MCF 10A (cell line): Measurements from ENCODE around the gene ACR. TPM values are rescaled to one million over a fixed set of nuclear protein-coding genes. Genes with fewer than 3 reads are reported as not detected.

Source experiments
- BruUV-seq: library from RNA; stranded (reverse); fragments of 400-500 nt; replicated peaks from 2 replicates; lab custom pipeline; 2021; lab: Mats Ljungman, UMichigan
- CTCF ChIA-PET: fragments of 300-600 bp; sonication (Branson Sonifier 250); formaldehyde crosslinking; extraction: SDS; loops from one replicate; lab custom pipeline; 2021; ENCODE audit warnings: antibody characterized with exemption, inconsistent platforms; lab: Yijun Ruan, JAX
- POLR2A ChIA-PET: fragments of 300-600, 350-650 bp; sonication (Branson Sonifier 250); formaldehyde crosslinking; extraction: SDS; loops from one replicate; lab custom pipeline; 2020; ENCODE audit warnings: antibody characterized with exemption, inconsistent platforms; lab: Yijun Ruan, JAX
- DNase-seq: peaks from one replicate; pipeline ENCODE4 v3.0.0-alpha.2; 2018; ENCODE audit not compliant: unreplicated experiment
- H3K27ac Mint-ChIP-seq: one replicate; pipeline ENCODE4 v1.8.0; 2022; ENCODE audit warnings: mild to moderate bottlenecking, low read depth, mixed read lengths; ENCODE audit not compliant: unreplicated experiment
- H3K27me3 Mint-ChIP-seq: one replicate; pipeline ENCODE4 v1.8.0; 2022; ENCODE audit warnings: mixed read lengths; ENCODE audit not compliant: insufficient read depth, unreplicated experiment
- H3K36me3 Mint-ChIP-seq: one replicate; pipeline ENCODE4 v1.8.0; 2022; ENCODE audit warnings: mild to moderate bottlenecking, moderate library complexity, mixed read lengths; ENCODE audit not compliant: insufficient read depth, unreplicated experiment
- H3K4me1 Mint-ChIP-seq: one replicate; pipeline ENCODE4 v1.8.0; 2022; ENCODE audit warnings: mixed read lengths; ENCODE audit not compliant: insufficient read depth, unreplicated experiment
- H3K4me3 Mint-ChIP-seq: one replicate; pipeline ENCODE4 v1.8.0; 2022; ENCODE audit warnings: mild to moderate bottlenecking, moderate library complexity, mixed read lengths; ENCODE audit not compliant: unreplicated experiment
- H3K9me3 Mint-ChIP-seq: one replicate; pipeline ENCODE4 v1.8.0; 2022; ENCODE audit warnings: mixed read lengths; ENCODE audit not compliant: unreplicated experiment
- CTCF ChIP-seq: fragments of 200-600 bp; IDR thresholded peaks from one replicate; pipeline ENCODE4 v1.8.0; 2022; ENCODE audit warnings: antibody characterized with exemption, mild to moderate bottlenecking; ENCODE audit not compliant: unreplicated experiment
- intact Hi-C: fragments of 100-400 bp; cut with micrococcal nuclease; formaldehyde crosslinking; loops from 2 replicates; pipeline ENCODE4 v1.14.1; 2022
- total RNA-seq: library from RNA; stranded (reverse); gene quantifications from 2 replicates; pipeline ENCODE4 v1.2.3, GENCODE V29; 2022

The ACR gene
- total RNA-seq, 1 experiment from 2014 or later = not detected

- BruUV-seq = no TSS peak
- no peak for DNase-seq
- intact Hi-C loops = no loop called here
- no peak overlapping the region for H3K4me3 Mint-ChIP-seq
- CTCF ChIA-PET = interaction anchor here (0.6 to 5.2 kb wide), 6 partner anchors 38 to 519 kb away, joined by 3 to 46 read pairs (median 3); partner anchors contain the start of genes ARSA and SYCE3
- H3K36me3 Mint-ChIP-seq = no peaks in the 10 kb centered on the region
- H3K27me3 Mint-ChIP-seq = no peaks in the 10 kb centered on the region
- POLR2A ChIA-PET = interaction anchor here (0.9 to 1.7 kb wide), 3 partner anchors 66 to 450 kb away, joined by 3 to 6 read pairs (median 3); partner anchors contain the start of genes ARSA, CHKB and TUBGCP6
- peaks cover 6% of the 10 kb centered on the region for H3K4me1 Mint-ChIP-seq
- no peaks in the 10 kb centered on the region for H3K9me3 Mint-ChIP-seq
- TF ChIP-seq CTCF = no peak
- no peak overlapping the region for H3K27ac Mint-ChIP-seq
Measured at GRCh38 chr22:50694099-50694605, 43.9 kb upstream of the ACR start.

- Mint-ChIP-seq H3K36me3 (no peaks in the 10 kb centered on the region), H3K4me3 (no peak overlapping the region), H3K27ac (no peak overlapping the region), H3K4me1 (peaks cover 6% of the 10 kb centered on the region), H3K27me3 (no peaks in the 10 kb centered on the region), H3K9me3 (no peaks in the 10 kb centered on the region)
- ChIA-PET CTCF (interaction anchor here (0.9 to 5.2 kb wide), 3 partner anchors 37 to 73 kb away, joined by 3 to 46 read pairs (median 9); partner anchors contain the start of gene ARSA), POLR2A (interaction anchor here (0.9 to 1.7 kb wide), 3 partner anchors 67 to 450 kb away, joined by 3 to 6 read pairs (median 3); partner anchors contain the start of genes ARSA, CHKB and TUBGCP6)
- no peak for DNase-seq
- intact Hi-C loops = no loop called here
- TF ChIP-seq CTCF = no peak
- no TSS peak for BruUV-seq
Measured at GRCh38 chr22:50694766-50695420, 43.1 kb upstream of the ACR start.

GRCh38 chr22:50695421-50696250 lies 42.4 kb upstream of the ACR start:
- POLR2A ChIA-PET = no interaction called here
- Mint-ChIP-seq H3K9me3 (no peaks in the 10 kb centered on the region), H3K27me3 (no peaks in the 10 kb centered on the region), H3K4me3 (no peak overlapping the region), H3K4me1 (peaks cover 6% of the 10 kb centered on the region), H3K36me3 (no peaks in the 10 kb centered on the region), H3K27ac (no peak overlapping the region)
- intact Hi-C loops = no loop called here
- BruUV-seq = no TSS peak
- CTCF ChIA-PET = interaction anchor here (0.6 kb wide), 1 partner anchor 563 kb away, joined by 3 read pairs; no protein-coding TSS in a partner anchor
- TF ChIP-seq CTCF = no peak
- DNase-seq = peak; percentile 20
